Kidney tubule cell (primary cell): ENCODE measurements around the gene PRSS27.

ENCODE experiments used
- DNase-seq: peaks from one replicate; pipeline ENCODE4 v3.0.0-alpha.2; 2018; ENCODE audit warnings: low spot score

The PRSS27 gene

GRCh38 chr16:2708955-2709587, 11.0 kb downstream of the PRSS27 start:
- no peak for DNase-seq

GRCh38 chr16:2708290-2708639, 11.8 kb downstream of the PRSS27 start:
- DNase-seq = no peak

GRCh38 chr16:2707368-2708289, 12.4 kb downstream of the PRSS27 start:
- DNase-seq = no peak

GRCh38 chr16:2706611-2707311, 13.3 kb downstream of the PRSS27 start:
- DNase-seq = no peak

- DNase-seq = no peak
Measured at GRCh38 chr16:2706085-2706484, 13.9 kb downstream of the PRSS27 start.

GRCh38 chr16:2705351-2705750, 14.7 kb downstream of the PRSS27 start:
- no peak for DNase-seq

- DNase-seq = no peak
Measured at GRCh38 chr16:2704983-2705275, 15.1 kb downstream of the PRSS27 start.

GRCh38 chr16:2704166-2704982, 15.7 kb downstream of the PRSS27 start:
- no peak for DNase-seq

GRCh38 chr16:2702871-2703745, 16.9 kb downstream of the PRSS27 start:
- no peak for DNase-seq

- DNase-seq = no peak
Measured at GRCh38 chr16:2702438-2702825, 17.6 kb downstream of the PRSS27 start.

GRCh38 chr16:2701713-2702437, 18.1 kb downstream of the PRSS27 start:
- no peak for DNase-seq

- no peak for DNase-seq
Measured at GRCh38 chr16:2701272-2701671, 18.8 kb downstream of the PRSS27 start.

- DNase-seq = no peak
Measured at GRCh38 chr16:2700786-2701185, 19.2 kb downstream of the PRSS27 start.

- DNase-seq = no peak
Measured at GRCh38 chr16:2699791-2700600, 20.0 kb downstream of the PRSS27 start.

- DNase-seq = no peak
Measured at GRCh38 chr16:2698965-2699750, 20.9 kb downstream of the PRSS27 start.

- DNase-seq = no peak
Measured at GRCh38 chr16:2698103-2698870, 21.7 kb downstream of the PRSS27 start.

- no peak for DNase-seq
Measured at GRCh38 chr16:2697401-2697948, 22.5 kb downstream of the PRSS27 start.
